GM12878 (cell line): ENCODE measurements around the gene SEC16B. TPM values are rescaled to one million over a fixed set of nuclear protein-coding genes. Genes with fewer than 3 reads are reported as not detected.

Source experiments
- ATAC-seq: fragments of 200-7000 bp; cut with Tn5 transposase; 3 replicates; pipeline ENCODE4 v1.9.1; 2020; ENCODE audit warnings: mild to moderate bottlenecking, moderate library complexity
- BruUV-seq: library from RNA; stranded (reverse); fragments of 400-500 nt; replicated peaks from 2 replicates; lab custom pipeline; 2021; lab: Mats Ljungman, UMichigan
- CTCF ChIA-PET: fragments of 300-600 bp; sonication (Branson Sonifier 250); formaldehyde crosslinking; extraction: SDS; loops from one replicate; lab custom pipeline; 2021; ENCODE audit warnings: inconsistent platforms; lab: Yijun Ruan, JAX
- POLR2A ChIA-PET: fragments of 350-600 bp; formaldehyde crosslinking; extraction: SDS; loops from one replicate; lab custom pipeline; 2021; ENCODE audit warnings: inconsistent platforms; lab: Charles Lee
- RAD21 ChIA-PET: fragments of 300-600 bp; sonication (Branson Sonifier 250); formaldehyde crosslinking; loops from one replicate; lab custom pipeline; 2023; ENCODE audit warnings: antibody characterized with exemption; ENCODE audit not compliant: unreplicated experiment; lab: Charles Lee
- SMC1A ChIA-PET: fragments of 300-600 bp; sonication (Branson Sonifier 250); formaldehyde crosslinking; loops from one replicate; lab custom pipeline; 2023; ENCODE audit not compliant: unreplicated experiment, uncharacterized antibody; lab: Charles Lee
- DNase-seq: peaks from one replicate; pipeline ENCODE4 v3.0.0-alpha.2; 2011; ENCODE audit warnings: low read depth, low spot score
- FAIRE-seq: peaks from 3 replicates; lab custom pipeline; 2011; peaks lifted over from hg19 to GRCh38; lab: Jason Lieb, UNC
- H2AFZ ChIP-seq: 2 replicates; pipeline ENCODE4 v1.6.0; 2011; ENCODE audit warnings: low read depth, low read length, control low read depth; ENCODE audit not compliant: control insufficient read depth
- H3K27ac ChIP-seq: 2 replicates; pipeline ENCODE4 v1.5.1; 2011; ENCODE audit warnings: control low read depth; ENCODE audit not compliant: control insufficient read depth, insufficient read depth
- H3K27me3 ChIP-seq, 2 experiments: replicated peaks in 1 of 2; 2 replicates each; pipeline versions ENCODE4 v1.6.0 to v1.6.1; 2011; ENCODE audit warnings: low read length in 1 of 2; ENCODE audit not compliant: control insufficient read depth in 2 of 2, insufficient read depth in 2 of 2
- H3K36me3 ChIP-seq, 2 experiments: 2 replicates each; pipeline ENCODE4 v1.5.1; 2011; ENCODE audit warnings: low read length in 1 of 2; ENCODE audit not compliant: control insufficient read depth in 2 of 2, insufficient read depth in 2 of 2
- H3K4me1 ChIP-seq: 2 replicates; pipeline ENCODE4 v1.6.1; 2011; ENCODE audit warnings: mild to moderate bottlenecking, low read length, moderate library complexity, mixed read lengths; ENCODE audit not compliant: control insufficient read depth, insufficient read depth
- H3K4me2 ChIP-seq: 2 replicates; pipeline ENCODE4 v1.6.0; 2011; ENCODE audit warnings: control low read depth; ENCODE audit not compliant: control insufficient read depth, insufficient read depth
- H3K4me3 ChIP-seq: fragments of 200-600 bp; sonication (generic); 2 replicates; pipeline ENCODE4 v1.5.1; 2016
- H3K79me2 ChIP-seq: 2 replicates; pipeline ENCODE4 v1.6.0; 2011; ENCODE audit warnings: low read length; ENCODE audit not compliant: control insufficient read depth, insufficient read depth
- H3K9ac ChIP-seq: 2 replicates; pipeline ENCODE4 v1.8.0; 2011; ENCODE audit warnings: low read length, control low read depth, mixed read lengths; ENCODE audit not compliant: control insufficient read depth, insufficient read depth
- H3K9me3 ChIP-seq: replicated peaks from 3 replicates; pipeline ENCODE4 v1.5.1; 2011; ENCODE audit warnings: mild to moderate bottlenecking, low read length; ENCODE audit not compliant: control insufficient read depth, insufficient read depth
- H4K20me1 ChIP-seq: 2 replicates; pipeline ENCODE4 v1.6.0; 2011; ENCODE audit not compliant: control insufficient read depth, insufficient read depth
- CHD1 ChIP-seq: IDR thresholded peaks from 2 replicates; pipeline ENCODE4 v1.6.1; 2012; ENCODE audit warnings: low read depth, low read length, improper control_type of control experiment
- EP300 ChIP-seq, 2 experiments: fragments of 150-350 bp in 1 of 2; IDR thresholded peaks; 2 replicates each; pipeline ENCODE4 v1.6.1; 2011 to 2012; ENCODE audit warnings: low read depth in 2 of 2, low read length in 2 of 2, borderline replicate concordance in 1 of 2, improper control_type of control experiment in 1 of 2, inconsistent platforms in 1 of 2; ENCODE audit not compliant: control insufficient read depth in 1 of 2
- ESRRA ChIP-seq: IDR thresholded peaks from 2 replicates; pipeline ENCODE4 v1.6.1; 2012; ENCODE audit warnings: mild to moderate bottlenecking, low read length, improper control_type of control experiment
- NBN ChIP-seq: fragments of 450-650 bp; IDR thresholded peaks from 2 replicates; pipeline ENCODE4 v1.6.1; 2016
- RFX5 ChIP-seq: IDR thresholded peaks from 2 replicates; pipeline ENCODE4 v1.6.1; 2011; ENCODE audit warnings: low read depth, low read length, improper control_type of control experiment
- WGBS: methylation state at CpG from one replicate; pipeline ENCODE4 v1.1.6; 2016; ENCODE audit warnings: low lambda C conversion rate; ENCODE audit not compliant: insufficient replicate concordance, insufficient coverage; ENCODE audit errors: missing lambda C conversion rate; 5-methylcytosine and 5-hydroxymethylcytosine counted together
- in situ Hi-C: fragments of 300-500 bp; cut with MboI; formaldehyde crosslinking; loops from 9 replicates; pipeline ENCODE4 v1.14.3; 2018; ENCODE audit warnings: mixed read lengths
- intact Hi-C: fragments of 100-400 bp; cut with micrococcal nuclease; formaldehyde crosslinking; loops from one replicate; pipeline ENCODE4 v1.14.2; 2022; ENCODE audit not compliant: unreplicated experiment
- polyA plus RNA-seq, 11 experiments: library from polyadenylated mRNA; depleted of rRNA in 4 of 11; unstranded in 6 of 11; stranded (reverse) in 5 of 11; fragments of >200 nt; fragmentation: Nextera tagmentation in 4 of 11; fragmentation: Illumina TruSeq in 1 of 11; extraction: Ambion mirVana in 4 of 11; extraction: Trizol in 1 of 11; gene quantifications; 1 replicate in 1 of 11; 2 replicates in 10 of 11; pipeline versions ENCODE4 v1.2.1 to v1.2.3, GENCODE V29; 2011 to 2016; ENCODE audit warnings: inconsistent platforms in 2 of 11, missing spikeins in 2 of 11, low read depth in 1 of 11
- total RNA-seq, 4 experiments: library from RNA; depleted of rRNA in 3 of 4; stranded (reverse); fragments of >200 nt in 3 of 4; fragmentation: Illumina TruSeq in 1 of 4; extraction: Trizol in 1 of 4; gene quantifications; 2 replicates each; pipeline versions ENCODE4 v1.2.1 to v1.2.3, GENCODE V29; 2013 to 2021
- TF ChIP-seq, protein P1 (sequence below): fragments of 450-650 bp; IDR thresholded peaks from 2 replicates; pipeline ENCODE4 v1.6.1; 2018; ENCODE audit warnings: mild to moderate bottlenecking, low read depth, moderate library complexity; ENCODE audit not compliant: partially characterized antibody

The SEC16B gene
- total and polyA plus RNA-seq, 10 of the 15 experiments (the other 5 are each of a cell fraction or from before 2014, with no cell fraction given) = 0.10 to 0.94 (median 0.17) TPM; not detected in 2

GRCh38 chr1:178010674-178011464 lies 41.0 kb upstream of the SEC16B start:
- Histone ChIP-seq H2AFZ (no peak overlapping the region), H3K27ac (no peak overlapping the region), H3K27me3 (no peaks in the 10 kb centered on the region; a peak in 1 of 4 replicates), H3K4me1 (no peaks in the 10 kb centered on the region), H4K20me1 (no peaks in the 10 kb centered on the region), H3K4me3 (no peak overlapping the region), H3K4me2 (no peak overlapping the region), H3K9me3 (no peaks in the 10 kb centered on the region), H3K36me3 (no peaks in the 10 kb centered on the region), H3K79me2 (no peaks in the 10 kb centered on the region), H3K9ac (no peak overlapping the region)
- in situ Hi-C loops = no loop called here
- SMC1A ChIA-PET = interaction anchor here (0.6 to 1.2 kb wide), 2 partner anchors 11 to 267 kb away, joined by 3 to 4 read pairs; no protein-coding TSS in a partner anchor
- RAD21 ChIA-PET = no interaction called here
- CTCF ChIA-PET = interaction anchor here (0.7 to 1.5 kb wide), 3 partner anchors 18 to 63 kb away, joined by 3 to 4 read pairs (median 3); no protein-coding TSS in a partner anchor
- WGBS = 44% methylated on average over 10 of the region's 10 CpGs
- BruUV-seq = no TSS peak
- FAIRE-seq (no peak), DNase-seq (no peak), ATAC-seq (no peak)
- POLR2A ChIA-PET = no interaction called here
- TF ChIP-seq ESRRA (no peak), EP300 (IDR thresholded peaks at IDR 0.05; ENCODE audit: borderline replicate concordance in 1 of 2, control insufficient read depth in 1 of 2, low read depth in 2 of 2, low read length in 2 of 2) (no peak), RFX5 (no peak), CHD1 (no peak), NBN (no peak)
- TF ChIP-seq, protein P1, sequence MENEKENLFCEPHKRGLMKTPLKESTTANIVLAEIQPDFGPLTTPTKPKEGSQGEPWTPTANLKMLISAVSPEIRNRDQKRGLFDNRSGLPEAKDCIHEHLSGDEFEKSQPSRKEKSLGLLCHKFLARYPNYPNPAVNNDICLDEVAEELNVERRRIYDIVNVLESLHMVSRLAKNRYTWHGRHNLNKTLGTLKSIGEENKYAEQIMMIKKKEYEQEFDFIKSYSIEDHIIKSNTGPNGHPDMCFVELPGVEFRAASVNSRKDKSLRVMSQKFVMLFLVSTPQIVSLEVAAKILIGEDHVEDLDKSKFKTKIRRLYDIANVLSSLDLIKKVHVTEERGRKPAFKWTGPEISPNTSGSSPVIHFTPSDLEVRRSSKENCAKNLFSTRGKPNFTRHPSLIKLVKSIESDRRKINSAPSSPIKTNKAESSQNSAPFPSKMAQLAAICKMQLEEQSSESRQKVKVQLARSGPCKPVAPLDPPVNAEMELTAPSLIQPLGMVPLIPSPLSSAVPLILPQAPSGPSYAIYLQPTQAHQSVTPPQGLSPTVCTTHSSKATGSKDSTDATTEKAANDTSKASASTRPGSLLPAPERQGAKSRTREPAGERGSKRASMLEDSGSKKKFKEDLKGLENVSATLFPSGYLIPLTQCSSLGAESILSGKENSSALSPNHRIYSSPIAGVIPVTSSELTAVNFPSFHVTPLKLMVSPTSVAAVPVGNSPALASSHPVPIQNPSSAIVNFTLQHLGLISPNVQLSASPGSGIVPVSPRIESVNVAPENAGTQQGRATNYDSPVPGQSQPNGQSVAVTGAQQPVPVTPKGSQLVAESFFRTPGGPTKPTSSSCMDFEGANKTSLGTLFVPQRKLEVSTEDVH = no peak
- intact Hi-C loops = no loop called here
